Caco-2 (cell line): ENCODE data around the gene RERE. TPM values are rescaled to one million over a fixed set of nuclear protein-coding genes. Genes with fewer than 3 reads are reported as not detected.

Experiments used
- BruUV-seq: library from RNA; stranded (reverse); fragments of 400-500 nt; replicated peaks from 2 replicates; lab custom pipeline; 2021; lab: Mats Ljungman, UMichigan
- CTCF ChIA-PET: fragments of 300-600 bp; sonication (Branson Sonifier 250); formaldehyde crosslinking; loops from one replicate; lab custom pipeline; 2022; ENCODE audit warnings: antibody characterized with exemption; lab: Charles Lee
- POLR2A ChIA-PET: fragments of 300-600 bp; sonication (Branson Sonifier 250); formaldehyde crosslinking; loops from one replicate; lab custom pipeline; 2022; ENCODE audit warnings: antibody characterized with exemption; lab: Charles Lee
- DNase-seq, 2 experiments: peaks; one replicate each; pipeline versions ENCODE4 v3.0.0 to v3.0.0-alpha.2; 2020 to 2022
- H3K27me3 ChIP-seq: replicated peaks from 2 replicates; pipeline ENCODE4 v1.6.0; 2011; ENCODE audit warnings: low read length; ENCODE audit not compliant: control insufficient read depth, insufficient read depth
- H3K36me3 ChIP-seq: 2 replicates; pipeline ENCODE4 v1.5.1; 2011; ENCODE audit warnings: low read length; ENCODE audit not compliant: control insufficient read depth, insufficient read depth
- H3K4me1 ChIP-seq: fragments of 250-450 bp; sonication (Bioruptor Pico); 2 replicates; pipeline ENCODE4 v1.5.1; 2020; ENCODE audit warnings: mild to moderate bottlenecking
- H3K4me3 ChIP-seq: 2 replicates; pipeline ENCODE4 v1.5.1; 2011; ENCODE audit warnings: low read depth, mild to moderate bottlenecking, control low read depth, low read length
- H3K9me3 ChIP-seq: fragments of 250-450 bp; sonication (Bioruptor Pico); 2 replicates; pipeline ENCODE4 v1.5.1; 2020; ENCODE audit warnings: mild to moderate bottlenecking, moderate library complexity
- H3K27ac Mint-ChIP-seq: one replicate; pipeline ENCODE4 v1.8.0; 2022; ENCODE audit warnings: mixed read lengths; ENCODE audit not compliant: unreplicated experiment
- H3K27me3 Mint-ChIP-seq: one replicate; pipeline ENCODE4 v1.8.0; 2022; ENCODE audit warnings: mixed read lengths; ENCODE audit not compliant: insufficient read depth, unreplicated experiment
- H3K36me3 Mint-ChIP-seq: one replicate; pipeline ENCODE4 v1.8.0; 2022; ENCODE audit warnings: mild to moderate bottlenecking, mixed read lengths; ENCODE audit not compliant: insufficient read depth, unreplicated experiment
- H3K4me1 Mint-ChIP-seq: one replicate; pipeline ENCODE4 v1.8.0; 2022; ENCODE audit warnings: low read depth, mixed read lengths; ENCODE audit not compliant: unreplicated experiment
- H3K4me3 Mint-ChIP-seq: one replicate; pipeline ENCODE4 v1.8.0; 2022; ENCODE audit warnings: mild to moderate bottlenecking, moderate library complexity, mixed read lengths; ENCODE audit not compliant: unreplicated experiment
- H3K9me3 Mint-ChIP-seq: one replicate; pipeline ENCODE4 v1.8.0; 2022; ENCODE audit warnings: mixed read lengths; ENCODE audit not compliant: unreplicated experiment
- intact Hi-C: fragments of 100-400 bp; cut with micrococcal nuclease; formaldehyde crosslinking; loops from one replicate; pipeline ENCODE4 v1.10.0; 2022; ENCODE audit not compliant: unreplicated experiment
- total RNA-seq: library from RNA; stranded (reverse); gene quantifications from 2 replicates; pipeline ENCODE4 v1.2.3, GENCODE V29; 2022
- TF ChIP-seq, protein P1 (sequence below), 2 experiments: fragments of 200-600 bp in 1 of 2; IDR thresholded peaks; 1 replicate in 1 of 2; 2 replicates in 1 of 2; pipeline versions ENCODE4 v1.5.1 to v1.8.0; 2011 to 2022; ENCODE audit warnings: antibody characterized with exemption in 1 of 2, control low read depth in 1 of 2, inconsistent platforms in 1 of 2, low read depth in 1 of 2, low read length in 1 of 2, mild to moderate bottlenecking in 1 of 2, moderate library complexity in 1 of 2; ENCODE audit not compliant: insufficient read depth in 1 of 2, severe bottlenecking in 1 of 2, unreplicated experiment in 1 of 2

The RERE gene
- total RNA-seq, 1 experiment from 2014 or later: 85.2 TPM

- Mint-ChIP-seq H3K4me1 (peaks cover 31% of the 10 kb centered on the region), H3K27ac (peak overlapping the region; percentile 73), H3K36me3 (peaks cover 23% of the 10 kb centered on the region), H3K27me3 (no peaks in the 10 kb centered on the region), H3K9me3 (no peaks in the 10 kb centered on the region), H3K4me3 (no peak overlapping the region)
- Histone ChIP-seq H3K27me3 (no peaks in the 10 kb centered on the region), H3K9me3 (no peaks in the 10 kb centered on the region), H3K4me1 (peaks cover 30% of the 10 kb centered on the region), H3K36me3 (no peaks in the 10 kb centered on the region), H3K4me3 (no peak overlapping the region)
- ChIA-PET POLR2A (no interaction called here), CTCF (no interaction called here)
- no peak for DNase-seq
- BruUV-seq: no TSS peak
- intact Hi-C loops: loop anchor here (5.0 kb wide), 1 partner anchor 56 kb away; no protein-coding TSS in a partner anchor
- TF ChIP-seq, protein P1, sequence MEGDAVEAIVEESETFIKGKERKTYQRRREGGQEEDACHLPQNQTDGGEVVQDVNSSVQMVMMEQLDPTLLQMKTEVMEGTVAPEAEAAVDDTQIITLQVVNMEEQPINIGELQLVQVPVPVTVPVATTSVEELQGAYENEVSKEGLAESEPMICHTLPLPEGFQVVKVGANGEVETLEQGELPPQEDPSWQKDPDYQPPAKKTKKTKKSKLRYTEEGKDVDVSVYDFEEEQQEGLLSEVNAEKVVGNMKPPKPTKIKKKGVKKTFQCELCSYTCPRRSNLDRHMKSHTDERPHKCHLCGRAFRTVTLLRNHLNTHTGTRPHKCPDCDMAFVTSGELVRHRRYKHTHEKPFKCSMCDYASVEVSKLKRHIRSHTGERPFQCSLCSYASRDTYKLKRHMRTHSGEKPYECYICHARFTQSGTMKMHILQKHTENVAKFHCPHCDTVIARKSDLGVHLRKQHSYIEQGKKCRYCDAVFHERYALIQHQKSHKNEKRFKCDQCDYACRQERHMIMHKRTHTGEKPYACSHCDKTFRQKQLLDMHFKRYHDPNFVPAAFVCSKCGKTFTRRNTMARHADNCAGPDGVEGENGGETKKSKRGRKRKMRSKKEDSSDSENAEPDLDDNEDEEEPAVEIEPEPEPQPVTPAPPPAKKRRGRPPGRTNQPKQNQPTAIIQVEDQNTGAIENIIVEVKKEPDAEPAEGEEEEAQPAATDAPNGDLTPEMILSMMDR (IDR thresholded peaks at IDR 0.05; ENCODE audit: insufficient read depth in 1 of 2, low read depth in 1 of 2, low read length in 1 of 2, severe bottlenecking in 1 of 2, unreplicated experiment in 1 of 2): no peak
Measured at GRCh38 chr1:8790987-8791386, 26.5 kb downstream of the RERE start.

- peaks cover 31% of the 10 kb centered on the region for H3K4me1 Mint-ChIP-seq
- Histone ChIP-seq H3K4me3 (no peak overlapping the region), H3K9me3 (no peaks in the 10 kb centered on the region), H3K4me1 (peaks cover 30% of the 10 kb centered on the region), H3K36me3 (no peaks in the 10 kb centered on the region), H3K27me3 (no peaks in the 10 kb centered on the region)
- BruUV-seq: no TSS peak
- TF ChIP-seq, protein P1 (IDR thresholded peaks at IDR 0.05; ENCODE audit: insufficient read depth in 1 of 2, low read depth in 1 of 2, low read length in 1 of 2, severe bottlenecking in 1 of 2, unreplicated experiment in 1 of 2): no peak
- CTCF ChIA-PET: no interaction called here
- peaks cover 23% of the 10 kb centered on the region for H3K36me3 Mint-ChIP-seq
- H3K27me3 Mint-ChIP-seq: no peaks in the 10 kb centered on the region
- H3K4me3 Mint-ChIP-seq: no peak overlapping the region
- no peaks in the 10 kb centered on the region for H3K9me3 Mint-ChIP-seq
- no peak for DNase-seq
- POLR2A ChIA-PET: no interaction called here
- peak overlapping the region; percentile 73 for H3K27ac Mint-ChIP-seq
- intact Hi-C loops: loop anchor here (5.0 kb wide), 1 partner anchor 57 kb away; no protein-coding TSS in a partner anchor
Measured at GRCh38 chr1:8790478-8790877, 27.0 kb downstream of the RERE start.

DNA sequence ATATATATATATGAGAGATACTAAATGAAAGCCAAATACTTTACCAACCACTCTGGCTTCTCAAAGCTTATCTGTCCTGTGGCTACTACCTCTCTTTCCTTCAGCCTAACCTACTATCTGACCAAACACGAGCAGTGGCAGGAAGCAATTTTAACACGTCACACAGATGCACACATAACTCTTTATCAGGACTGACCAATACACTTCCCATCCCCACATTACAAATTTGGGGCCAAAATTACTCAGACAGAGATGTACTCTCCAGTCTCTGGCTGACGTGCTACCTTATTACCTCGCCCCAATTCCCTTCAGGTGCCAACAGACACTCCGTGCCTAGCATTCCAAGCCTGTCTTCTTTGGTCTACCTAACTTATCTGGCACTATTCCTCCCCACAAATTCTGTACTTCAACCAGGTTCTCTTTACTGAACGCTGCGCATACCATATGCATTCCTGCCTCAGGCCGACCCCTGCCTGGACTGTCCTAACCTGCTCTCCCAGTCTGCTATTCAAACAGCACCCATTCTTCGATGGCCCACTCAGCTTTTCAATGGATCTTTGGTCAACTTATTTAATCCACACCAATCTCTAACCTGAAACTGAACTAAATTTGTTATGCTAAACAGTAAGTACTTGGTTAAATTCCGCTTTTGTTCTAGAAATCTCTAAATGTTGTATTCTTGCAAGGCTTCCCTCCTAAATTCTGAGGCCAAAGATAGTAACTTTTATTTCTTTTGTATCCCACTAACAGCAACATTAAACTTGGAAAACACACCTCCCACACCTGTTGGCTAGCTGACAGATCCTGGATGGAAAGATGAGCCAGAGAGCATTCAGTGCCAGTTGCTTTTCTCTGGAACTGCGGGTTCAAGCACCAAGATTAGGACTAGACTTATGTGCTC, 27.9 kb downstream of the RERE start:
- Mint-ChIP-seq H3K4me3 (peak overlapping the region; percentile 72), H3K27me3 (no peaks in the 10 kb centered on the region), H3K9me3 (no peaks in the 10 kb centered on the region), H3K4me1 (peaks cover 31% of the 10 kb centered on the region), H3K36me3 (peaks cover 23% of the 10 kb centered on the region), H3K27ac (peak overlapping the region; percentile 93)
- peak; percentile 87 to 91 for DNase-seq
- TF ChIP-seq, protein P1 (IDR thresholded peaks at IDR 0.05; ENCODE audit: insufficient read depth in 1 of 2, low read depth in 1 of 2, low read length in 1 of 2, severe bottlenecking in 1 of 2, unreplicated experiment in 1 of 2): no peak
- H3K4me3 ChIP-seq: peak overlapping the region; percentile 4; the same call in 1 of the 2 replicates
- H3K36me3 ChIP-seq: no peaks in the 10 kb centered on the region
- TSS peak; percentile 94 for BruUV-seq
- intact Hi-C loops: loop anchor here (1.0 to 5.0 kb wide), 3 partner anchors 29 to 58 kb away; no protein-coding TSS in a partner anchor
- ChIA-PET POLR2A (interaction anchor here (0.6 to 1.0 kb wide), 2 partner anchors 28 to 77 kb away, joined by 3 to 4 read pairs; partner anchors contain the start of gene RERE), CTCF (interaction anchor here (1.0 kb wide), 1 partner anchor 59 kb away, joined by 5 read pairs; no protein-coding TSS in a partner anchor)
- H3K4me1 ChIP-seq: peaks cover 30% of the 10 kb centered on the region
- H3K9me3 ChIP-seq: no peaks in the 10 kb centered on the region
- no peaks in the 10 kb centered on the region for H3K27me3 ChIP-seq
